ENCODE data around the gene LAMA3. TPM values are rescaled to one million over a fixed set of nuclear protein-coding genes. Genes with fewer than 3 reads are reported as not detected.
A peak's percentile ranks its signal among the peaks of the same experiment; 100 is the strongest.

The LAMA3 gene
- total RNA-seq, 4 donors from 2014 or later, result 14.9 to 81.4 (median 69.3) TPM

DNA sequence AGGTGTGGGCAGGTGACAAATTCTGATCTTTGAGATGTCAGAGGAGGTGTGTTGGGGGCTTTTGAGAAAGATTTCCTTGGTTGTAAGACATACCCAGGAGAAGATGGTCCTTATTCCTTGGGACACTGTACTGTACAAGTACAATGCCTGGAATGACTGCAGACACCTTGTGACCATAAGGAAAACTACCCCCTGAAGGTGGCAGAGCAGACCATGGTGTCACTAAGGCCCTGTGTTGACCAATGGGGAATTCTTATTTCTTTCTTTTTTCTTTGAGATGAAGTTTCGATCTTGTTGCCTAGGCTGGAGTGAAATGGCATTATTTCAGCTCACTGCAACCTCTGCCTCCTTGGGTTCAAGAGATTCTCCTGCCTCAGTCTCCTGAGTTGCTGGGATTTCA lies 22.1 kb upstream of the LAMA3 start:
- no peak for DNase-seq
- Histone ChIP-seq H3K27ac (no peak overlapping the region), H3K27me3 (peaks cover 0 to 2% of the 10 kb centered on the region in 2 donors), H3K9me3 (no peaks in the 10 kb centered on the region), H3K4me1 (peaks cover 0 to 9% (median under 1%) of the 10 kb centered on the region in 4 donors), H3K36me3 (no peaks in the 10 kb centered on the region), H3K4me3 (no peak overlapping the region)
- TF ChIP-seq, protein P1, sequence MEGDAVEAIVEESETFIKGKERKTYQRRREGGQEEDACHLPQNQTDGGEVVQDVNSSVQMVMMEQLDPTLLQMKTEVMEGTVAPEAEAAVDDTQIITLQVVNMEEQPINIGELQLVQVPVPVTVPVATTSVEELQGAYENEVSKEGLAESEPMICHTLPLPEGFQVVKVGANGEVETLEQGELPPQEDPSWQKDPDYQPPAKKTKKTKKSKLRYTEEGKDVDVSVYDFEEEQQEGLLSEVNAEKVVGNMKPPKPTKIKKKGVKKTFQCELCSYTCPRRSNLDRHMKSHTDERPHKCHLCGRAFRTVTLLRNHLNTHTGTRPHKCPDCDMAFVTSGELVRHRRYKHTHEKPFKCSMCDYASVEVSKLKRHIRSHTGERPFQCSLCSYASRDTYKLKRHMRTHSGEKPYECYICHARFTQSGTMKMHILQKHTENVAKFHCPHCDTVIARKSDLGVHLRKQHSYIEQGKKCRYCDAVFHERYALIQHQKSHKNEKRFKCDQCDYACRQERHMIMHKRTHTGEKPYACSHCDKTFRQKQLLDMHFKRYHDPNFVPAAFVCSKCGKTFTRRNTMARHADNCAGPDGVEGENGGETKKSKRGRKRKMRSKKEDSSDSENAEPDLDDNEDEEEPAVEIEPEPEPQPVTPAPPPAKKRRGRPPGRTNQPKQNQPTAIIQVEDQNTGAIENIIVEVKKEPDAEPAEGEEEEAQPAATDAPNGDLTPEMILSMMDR (IDR thresholded peaks at IDR 0.05), result peak in 1 of 6 experiments; percentile 12
- no peak for TF ChIP-seq POLR2A (IDR thresholded peaks at IDR 0.05)

DNA sequence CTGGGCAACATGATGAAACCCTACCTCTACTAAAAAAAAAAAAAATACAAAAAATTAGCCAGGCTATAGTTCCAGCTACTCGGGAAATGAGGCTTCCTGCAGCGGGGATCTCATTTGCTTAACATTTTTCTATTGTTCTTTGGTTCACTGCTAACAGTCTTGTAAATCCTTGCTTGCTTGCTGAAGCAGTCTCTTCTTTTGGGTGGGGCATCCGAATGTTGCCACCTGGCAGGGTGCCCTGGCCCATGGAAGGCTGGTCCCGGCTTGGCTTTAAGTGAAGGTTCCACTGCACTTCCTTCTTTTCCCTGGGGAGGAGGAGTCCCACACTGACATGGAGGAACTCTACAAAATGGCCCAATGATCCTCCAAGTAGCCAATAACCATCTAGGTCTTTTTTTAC lies 20.5 kb upstream of the LAMA3 start:
- no peak for DNase-seq
- TF ChIP-seq, protein P1 (IDR thresholded peaks at IDR 0.05), result no peak
- no peak for TF ChIP-seq POLR2A (IDR thresholded peaks at IDR 0.05)
- H3K4me1 ChIP-seq, result no peaks in the 10 kb centered on the region

DNA sequence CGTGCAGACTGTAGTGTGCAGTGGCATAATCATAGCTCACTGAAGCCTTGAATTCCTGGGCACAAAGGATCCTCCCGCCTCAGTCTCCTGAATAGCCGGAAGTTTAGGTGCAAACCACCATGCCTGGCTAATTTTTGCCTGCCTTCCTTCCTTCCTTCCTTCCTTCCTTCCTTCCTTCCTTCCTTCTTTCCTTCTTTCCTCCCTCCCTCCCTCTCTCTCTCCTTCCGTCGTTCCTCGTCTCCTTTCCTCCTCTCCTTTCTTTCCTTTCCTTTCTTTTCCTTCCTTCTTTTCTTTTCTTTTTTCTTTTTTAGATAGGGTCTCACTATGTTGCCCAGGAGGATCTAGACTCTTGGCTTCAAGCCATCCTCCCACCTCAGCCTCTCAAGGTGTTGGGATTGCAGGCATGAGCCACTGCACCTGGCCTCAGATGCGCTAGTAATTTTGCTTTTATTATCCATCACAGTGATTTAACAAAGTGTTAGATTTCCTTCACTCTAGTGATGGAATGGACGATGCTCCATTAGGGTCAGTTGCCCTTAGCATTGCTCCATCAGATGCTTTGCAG lies 20.0 kb upstream of the LAMA3 start:
- Histone ChIP-seq H3K36me3 (no peaks in the 10 kb centered on the region), H3K9me3 (no peaks in the 10 kb centered on the region), H3K27ac (no peak overlapping the region), H3K27me3 (no peaks in the 10 kb centered on the region), H3K4me3 (no peak overlapping the region), H3K4me1 (no peaks in the 10 kb centered on the region)
- no peak for DNase-seq
- TF ChIP-seq POLR2A (IDR thresholded peaks at IDR 0.05), result no peak
- TF ChIP-seq, protein P1 (IDR thresholded peaks at IDR 0.05), result no peak

More for the DNA sequence above, 20.5 kb upstream of the LAMA3 start:
- Histone ChIP-seq H3K4me3 (no peak overlapping the region), H3K9me3 (no peaks in the 10 kb centered on the region), H3K36me3 (no peaks in the 10 kb centered on the region), H3K27ac (no peak overlapping the region), H3K27me3 (no peaks in the 10 kb centered on the region)

DNA sequence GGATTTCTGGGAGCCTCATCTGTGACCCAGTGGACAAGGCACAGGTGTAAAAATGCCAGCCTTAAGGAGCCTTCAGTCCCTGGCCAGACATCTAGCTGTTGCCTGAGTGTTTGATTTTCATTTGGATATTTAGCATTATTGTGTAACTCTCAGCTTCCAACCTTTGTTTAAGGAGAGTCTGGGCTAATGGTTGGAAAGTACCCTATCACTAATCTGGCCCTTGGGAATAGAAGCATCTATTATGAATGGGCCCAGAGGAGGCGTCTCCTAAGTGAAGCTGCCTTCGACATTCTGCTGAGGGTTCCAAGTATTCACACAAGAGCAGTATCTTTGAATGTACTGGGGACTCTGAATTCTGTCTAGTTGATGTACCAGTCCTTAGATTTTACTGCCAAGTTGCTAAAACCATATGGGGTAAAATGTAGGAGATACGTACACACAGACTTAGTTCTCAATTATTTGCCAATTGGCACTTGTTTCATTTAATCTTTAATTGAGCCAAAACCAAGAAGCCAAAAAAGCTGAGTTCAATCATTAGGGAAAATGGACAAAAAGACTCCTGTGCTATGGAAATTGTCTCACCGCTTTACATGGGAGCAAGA lies 19.3 kb upstream of the LAMA3 start:
- Histone ChIP-seq H3K9me3 (no peaks in the 10 kb centered on the region), H3K27me3 (no peaks in the 10 kb centered on the region), H3K4me3 (no peak overlapping the region), H3K36me3 (no peaks in the 10 kb centered on the region), H3K4me1 (no peaks in the 10 kb centered on the region), H3K27ac (no peak overlapping the region)
- TF ChIP-seq, protein P1 (IDR thresholded peaks at IDR 0.05), result no peak
- no peak for TF ChIP-seq POLR2A (IDR thresholded peaks at IDR 0.05)
- DNase-seq, result no peak

DNA sequence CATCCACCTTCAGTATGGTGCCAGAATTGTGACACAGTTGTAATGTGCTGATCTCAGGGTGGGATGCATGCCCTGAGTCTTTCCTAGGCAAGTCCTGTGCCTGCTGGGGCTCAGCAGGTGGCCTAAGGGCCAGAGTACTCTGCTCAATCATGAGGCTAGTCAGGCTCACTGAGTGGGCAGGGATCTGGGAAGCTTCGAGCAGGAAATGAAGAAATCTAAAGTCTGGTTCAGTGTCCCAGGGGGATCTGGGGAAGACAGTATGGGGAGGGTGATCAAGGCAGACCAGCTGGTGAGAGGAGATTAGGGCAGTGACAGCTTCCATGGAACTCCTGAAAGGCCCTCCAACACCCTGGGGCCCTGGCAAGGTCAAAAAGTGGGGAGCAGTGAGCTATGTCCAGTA lies 17.7 kb upstream of the LAMA3 start:
- Histone ChIP-seq H3K27me3 (no peaks in the 10 kb centered on the region), H3K4me1 (no peaks in the 10 kb centered on the region), H3K9me3 (no peaks in the 10 kb centered on the region), H3K4me3 (no peak overlapping the region), H3K36me3 (no peaks in the 10 kb centered on the region), H3K27ac (no peak overlapping the region)
- DNase-seq, result no peak
- TF ChIP-seq, protein P1 (IDR thresholded peaks at IDR 0.05), result no peak
- no peak for TF ChIP-seq POLR2A (IDR thresholded peaks at IDR 0.05)

Data from Peyer's patch (tissue), 4 donors.